C4-2B (cell line): ENCODE data around the gene ZNF521.

Experiments used
- CTCF ChIP-seq: fragments of 450-650 bp; conservative IDR thresholded peaks from 2 replicates; pipeline ENCODE4 v1.5.1; 2017; ENCODE audit warnings: mild to moderate bottlenecking
- ZFX ChIP-seq: fragments of 450-650 bp; IDR thresholded peaks from 2 replicates; pipeline ENCODE4 v1.6.1; 2017

- TF ChIP-seq CTCF (no peak), ZFX (no peak)
These were observed 273.8 kb downstream of the ZNF521 start for GRCh38 chr18:25077944-25078723.
